HG02798 (cell line): ENCODE data around the gene AMHR2.
A peak's percentile ranks its signal among the peaks of the same experiment; 100 is the strongest.
"Not testable (repeated sequence)": the region's sequence is repeated elsewhere in the genome, so short reads cannot be mapped to it uniquely, and the experiment has no call there.

Source experiments
- ATAC-seq: cut with Tn5 transposase; IDR thresholded peaks from one replicate; pipeline ENCODE4 v1.9.1; 2021; ENCODE audit warnings: mild to moderate bottlenecking; ENCODE audit not compliant: unreplicated experiment, poor library complexity

AMHR2 gene

GRCh38 chr12:53423597-53423996 is at the start of gene AMHR2:
Gene AMHR2, plus strand, starts transcription at chr12:53423855. Its CDS starts 80 bp downstream, at chr12:53423935.
- ATAC-seq, result no peak

- ATAC-seq, result not testable (repeated sequence)
These were observed 49.4 kb upstream of the AMHR2 start for GRCh38 chr12:53374277-53374676.

GRCh38 chr12:53376747-53377146 is 46.9 kb upstream of the AMHR2 start:
- ATAC-seq, result no peak

- no peak for ATAC-seq
These were observed 45.4 kb upstream of the AMHR2 start for GRCh38 chr12:53378222-53378621.

GRCh38 chr12:53378724-53379388 is 44.8 kb upstream of the AMHR2 start:
- no peak for ATAC-seq

GRCh38 chr12:53379389-53380103 is 44.1 kb upstream of the AMHR2 start:
- peak; percentile 76 for ATAC-seq

- ATAC-seq, result peak; percentile 50
These were observed 43.4 kb upstream of the AMHR2 start, which contains the start of gene SP1 for GRCh38 chr12:53380104-53380793. Gene SP1, plus strand, starts transcription at chr12:53380176. Its CDS starts 116 bp downstream, at chr12:53380292.

- no peak for ATAC-seq
These were observed 42.6 kb upstream of the AMHR2 start for GRCh38 chr12:53380794-53381730.

GRCh38 chr12:53381731-53382630 is 41.7 kb upstream of the AMHR2 start:
- ATAC-seq, result no peak

- no peak for ATAC-seq
These were observed 40.4 kb upstream of the AMHR2 start for GRCh38 chr12:53383258-53383657.

- ATAC-seq, result not testable (repeated sequence)
These were observed 37.3 kb upstream of the AMHR2 start for GRCh38 chr12:53386381-53386780.

- no peak for ATAC-seq
These were observed 34.7 kb upstream of the AMHR2 start for GRCh38 chr12:53388932-53389331.

GRCh38 chr12:53389702-53390101 is 34.0 kb upstream of the AMHR2 start:
- no peak for ATAC-seq

GRCh38 chr12:53391724-53392123 is 31.9 kb upstream of the AMHR2 start:
- no peak for ATAC-seq

- ATAC-seq, result no peak
These were observed 23.8 kb upstream of the AMHR2 start for GRCh38 chr12:53399896-53400295.

- ATAC-seq, result not testable (repeated sequence)
These were observed 21.3 kb upstream of the AMHR2 start for GRCh38 chr12:53402351-53402750.

- ATAC-seq, result no peak
These were observed 20.8 kb upstream of the AMHR2 start for GRCh38 chr12:53402871-53403270.

- ATAC-seq, result no peak
These were observed 12.7 kb upstream of the AMHR2 start for GRCh38 chr12:53410951-53411350.
